SK-N-MC (cell line): Measurements from ENCODE around the gene NEUROD2.

ENCODE experiments used
- EZH2 ChIP-seq: fragments of 200-600 bp; sonication (generic); IDR thresholded peaks from one replicate; pipeline ENCODE4 v1.6.1; 2017; ENCODE audit warnings: antibody characterized with exemption
- FOXP2 ChIP-seq: optimal IDR thresholded peaks from 2 replicates; pipeline ENCODE3; 2011; ENCODE audit warnings: mild to moderate bottlenecking, moderate library complexity; ENCODE audit not compliant: insufficient read depth; ENCODE audit errors: extremely low read length, control extremely low read depth
- POLR2AphosphoS5 ChIP-seq: IDR thresholded peaks from 2 replicates; pipeline ENCODE4 v1.6.1; 2012; ENCODE audit warnings: mild to moderate bottlenecking, low read depth, low read length, borderline replicate concordance

- TF ChIP-seq POLR2AphosphoS5 (no peak), FOXP2 (no peak), EZH2 (no peak)
These were observed 34.2 kb upstream of the NEUROD2 start for GRCh38 chr17:39641883-39642282.
